Kidney glomerular epithelial cell (primary cell): Measurements from ENCODE around the gene RALGAPA2.

Source experiments
- DNase-seq: peaks from one replicate; lab custom pipeline; 2025; lab: John Stamatoyannopoulos, UW

RALGAPA2 gene

GRCh38 chr20:20462185-20462584 is 250.3 kb downstream of the RALGAPA2 start:
- no peak for DNase-seq

- DNase-seq = no peak
Observed at GRCh38 chr20:20461551-20461950, 250.9 kb downstream of the RALGAPA2 start.

GRCh38 chr20:20459726-20460125 is 252.7 kb downstream of the RALGAPA2 start:
- no peak for DNase-seq

- no peak for DNase-seq
Observed at GRCh38 chr20:20457392-20458126, 254.9 kb downstream of the RALGAPA2 start.

GRCh38 chr20:20456741-20457140 is 255.7 kb downstream of the RALGAPA2 start:
- no peak for DNase-seq

GRCh38 chr20:20455926-20456325 is 256.5 kb downstream of the RALGAPA2 start:
- DNase-seq = no peak

- no peak for DNase-seq
Observed at GRCh38 chr20:20454850-20455627, 257.4 kb downstream of the RALGAPA2 start.

- DNase-seq = no peak
Observed at GRCh38 chr20:20454367-20454766, 258.1 kb downstream of the RALGAPA2 start.

GRCh38 chr20:20452254-20452676 is 260.2 kb downstream of the RALGAPA2 start:
- DNase-seq = no peak

- no peak for DNase-seq
Observed at GRCh38 chr20:20450521-20450920, 261.9 kb downstream of the RALGAPA2 start.

- DNase-seq = no peak
Observed at GRCh38 chr20:20448881-20449280, 263.6 kb downstream of the RALGAPA2 start.

- DNase-seq = no peak
Observed at GRCh38 chr20:20447196-20447595, 265.2 kb downstream of the RALGAPA2 start.

- no peak for DNase-seq
Observed at GRCh38 chr20:20446425-20447015, 265.9 kb downstream of the RALGAPA2 start.

GRCh38 chr20:20446001-20446400 is 266.4 kb downstream of the RALGAPA2 start:
- DNase-seq = no peak

GRCh38 chr20:20443504-20443903 is 268.9 kb downstream of the RALGAPA2 start:
- DNase-seq = no peak

GRCh38 chr20:20442466-20442865 is 270.0 kb downstream of the RALGAPA2 start:
- no peak for DNase-seq

- no peak for DNase-seq
Observed at GRCh38 chr20:20440886-20441658, 271.4 kb downstream of the RALGAPA2 start.

GRCh38 chr20:20440481-20440880 is 272.0 kb downstream of the RALGAPA2 start:
- DNase-seq = no peak

- DNase-seq = no peak
Observed at GRCh38 chr20:20439602-20440190, 272.7 kb downstream of the RALGAPA2 start.

GRCh38 chr20:20437314-20437713 is 275.1 kb downstream of the RALGAPA2 start:
- DNase-seq = no peak

GRCh38 chr20:20436689-20437088 is 275.8 kb downstream of the RALGAPA2 start:
- DNase-seq = no peak

- DNase-seq = no peak
Observed at GRCh38 chr20:20435453-20435852, 277.0 kb downstream of the RALGAPA2 start.
